Measurements from ENCODE around the gene ZNF775. TPM values are rescaled to one million over a fixed set of nuclear protein-coding genes. Genes with fewer than 3 reads are reported as not detected.

Gene ZNF775
- total and polyA plus RNA-seq, 2 donors: 6.6 to 7.6 TPM

GRCh38 chr7:150410131-150410530 is 31.0 kb downstream of the ZNF775 start:
- no peak overlapping the region for H3K4me3 ChIP-seq (ENCODE audit: low read length in 2 of 2)
- H3K9me3 ChIP-seq (ENCODE audit: control insufficient read depth in 2 of 2, insufficient read depth in 1 of 2, low read length in 1 of 2): no peaks in the 10 kb centered on the region
- DNase-seq (ENCODE audit: low read depth in 6 of 9, low spot score in 9 of 9): no peak
- 96% methylated on average over 7 of the region's 7 CpGs for WGBS
- H3K27me3 ChIP-seq (ENCODE audit: control insufficient read depth in 2 of 2, insufficient read depth in 1 of 2, low read length in 1 of 2): no peaks in the 10 kb centered on the region
- peaks cover 10 to 37% of the 10 kb centered on the region in 2 donors for H3K4me1 ChIP-seq (ENCODE audit: control insufficient read depth in 2 of 2, insufficient read depth in 2 of 2, low read length in 2 of 2)
- H3K36me3 ChIP-seq (ENCODE audit: control insufficient read depth in 2 of 2, insufficient read depth in 2 of 2, low read length in 1 of 2): peaks cover 37 to 49% of the 10 kb centered on the region in 2 donors
- peak overlapping the region in 1 of 2 donors; percentile 9 for H3K27ac ChIP-seq (ENCODE audit: low read depth in 1 of 2, low read length in 1 of 2)

- peak overlapping the region in 1 of 2 donors; percentile 9 for H3K27ac ChIP-seq (ENCODE audit: low read depth in 1 of 2, low read length in 1 of 2)
These were observed 31.7 kb downstream of the ZNF775 start for GRCh38 chr7:150410680-150411346.

GRCh38 chr7:150411606-150412005 is 32.5 kb downstream of the ZNF775 start:
- no peaks in the 10 kb centered on the region for H3K9me3 ChIP-seq (ENCODE audit: control insufficient read depth in 2 of 2, insufficient read depth in 1 of 2, low read length in 1 of 2)
- no peaks in the 10 kb centered on the region for H3K27me3 ChIP-seq (ENCODE audit: control insufficient read depth in 2 of 2, insufficient read depth in 1 of 2, low read length in 1 of 2)
- 88% methylated on average over 11 of the region's 11 CpGs for whole genome bisulfite sequencing
- no peak overlapping the region for H3K27ac ChIP-seq (ENCODE audit: low read depth in 1 of 2, low read length in 1 of 2)
- peaks cover 3 to 28% of the 10 kb centered on the region in 2 donors for H3K4me1 ChIP-seq (ENCODE audit: control insufficient read depth in 2 of 2, insufficient read depth in 2 of 2, low read length in 2 of 2)
- H3K4me3 ChIP-seq (ENCODE audit: low read length in 2 of 2): no peak overlapping the region
- H3K36me3 ChIP-seq (ENCODE audit: control insufficient read depth in 2 of 2, insufficient read depth in 2 of 2, low read length in 1 of 2): peaks cover 37 to 49% of the 10 kb centered on the region in 2 donors
- no peak for DNase-seq (ENCODE audit: low read depth in 6 of 9, low spot score in 9 of 9)

More at GRCh38 chr7:150410680-150411346, 31.7 kb downstream of the ZNF775 start:
- peaks cover 37 to 49% of the 10 kb centered on the region in 2 donors for H3K36me3 ChIP-seq (ENCODE audit: control insufficient read depth in 2 of 2, insufficient read depth in 2 of 2, low read length in 1 of 2)
- H3K27me3 ChIP-seq (ENCODE audit: control insufficient read depth in 2 of 2, insufficient read depth in 1 of 2, low read length in 1 of 2): no peaks in the 10 kb centered on the region
- no peak for DNase-seq (ENCODE audit: low read depth in 6 of 9, low spot score in 9 of 9)
- peaks cover 10 to 36% of the 10 kb centered on the region in 2 donors for H3K4me1 ChIP-seq (ENCODE audit: control insufficient read depth in 2 of 2, insufficient read depth in 2 of 2, low read length in 2 of 2)
- no peaks in the 10 kb centered on the region for H3K9me3 ChIP-seq (ENCODE audit: control insufficient read depth in 2 of 2, insufficient read depth in 1 of 2, low read length in 1 of 2)
- WGBS: 97% methylated on average over 10 of the region's 10 CpGs
- no peak overlapping the region for H3K4me3 ChIP-seq (ENCODE audit: low read length in 2 of 2)

- no peak for DNase-seq (ENCODE audit: low read depth in 6 of 9, low spot score in 9 of 9)
- Histone ChIP-seq H3K9me3 (ENCODE audit: control insufficient read depth in 2 of 2, insufficient read depth in 1 of 2, low read length in 1 of 2) (no peaks in the 10 kb centered on the region), H3K27me3 (ENCODE audit: control insufficient read depth in 2 of 2, insufficient read depth in 1 of 2, low read length in 1 of 2) (no peaks in the 10 kb centered on the region), H3K27ac (ENCODE audit: low read depth in 1 of 2, low read length in 1 of 2) (no peak overlapping the region), H3K4me1 (ENCODE audit: control insufficient read depth in 2 of 2, insufficient read depth in 2 of 2, low read length in 2 of 2) (peaks cover 2 to 24% of the 10 kb centered on the region in 2 donors), H3K36me3 (ENCODE audit: control insufficient read depth in 2 of 2, insufficient read depth in 2 of 2, low read length in 1 of 2) (peaks cover 37 to 49% of the 10 kb centered on the region in 2 donors), H3K4me3 (ENCODE audit: low read length in 2 of 2) (no peak overlapping the region)
- WGBS: 98% methylated on average over 11 of the region's 11 CpGs
These were observed 32.9 kb downstream of the ZNF775 start for GRCh38 chr7:150412016-150412415.

- WGBS: 89% methylated on average over 37 of the region's 37 CpGs
- Histone ChIP-seq H3K4me3 (ENCODE audit: low read length in 2 of 2) (no peak overlapping the region), H3K4me1 (ENCODE audit: control insufficient read depth in 2 of 2, insufficient read depth in 2 of 2, low read length in 2 of 2) (peaks cover 0 to 16% of the 10 kb centered on the region in 2 donors), H3K36me3 (ENCODE audit: control insufficient read depth in 2 of 2, insufficient read depth in 2 of 2, low read length in 1 of 2) (peaks cover 37 to 46% of the 10 kb centered on the region in 2 donors), H3K27ac (ENCODE audit: low read depth in 1 of 2, low read length in 1 of 2) (no peak overlapping the region), H3K9me3 (ENCODE audit: control insufficient read depth in 2 of 2, insufficient read depth in 1 of 2, low read length in 1 of 2) (no peaks in the 10 kb centered on the region), H3K27me3 (ENCODE audit: control insufficient read depth in 2 of 2, insufficient read depth in 1 of 2, low read length in 1 of 2) (no peaks in the 10 kb centered on the region)
- no peak for DNase-seq (ENCODE audit: low read depth in 6 of 9, low spot score in 9 of 9)
These were observed 33.7 kb downstream of the ZNF775 start for GRCh38 chr7:150412518-150413488.

GRCh38 chr7:150413640-150414081 is 34.5 kb downstream of the ZNF775 start:
- no peak overlapping the region for H3K27ac ChIP-seq (ENCODE audit: low read depth in 1 of 2, low read length in 1 of 2)
- H3K4me3 ChIP-seq (ENCODE audit: low read length in 2 of 2): no peak overlapping the region
- no peak for DNase-seq (ENCODE audit: low read depth in 6 of 9, low spot score in 9 of 9)
- no peaks in the 10 kb centered on the region for H3K27me3 ChIP-seq (ENCODE audit: control insufficient read depth in 2 of 2, insufficient read depth in 1 of 2, low read length in 1 of 2)
- no peaks in the 10 kb centered on the region for H3K9me3 ChIP-seq (ENCODE audit: control insufficient read depth in 2 of 2, insufficient read depth in 1 of 2, low read length in 1 of 2)
- H3K4me1 ChIP-seq (ENCODE audit: control insufficient read depth in 2 of 2, insufficient read depth in 2 of 2, low read length in 2 of 2): peaks cover 0 to 9% of the 10 kb centered on the region in 2 donors
- peaks cover 31 to 39% of the 10 kb centered on the region in 2 donors for H3K36me3 ChIP-seq (ENCODE audit: control insufficient read depth in 2 of 2, insufficient read depth in 2 of 2, low read length in 1 of 2)
- WGBS: 98% methylated on average over 11 of the region's 11 CpGs

GRCh38 chr7:150415161-150416153 is 36.3 kb downstream of the ZNF775 start:
- Histone ChIP-seq H3K27me3 (ENCODE audit: control insufficient read depth in 2 of 2, insufficient read depth in 1 of 2, low read length in 1 of 2) (no peaks in the 10 kb centered on the region), H3K9me3 (ENCODE audit: control insufficient read depth in 2 of 2, insufficient read depth in 1 of 2, low read length in 1 of 2) (no peaks in the 10 kb centered on the region), H3K27ac (ENCODE audit: low read depth in 1 of 2, low read length in 1 of 2) (no peak overlapping the region), H3K4me3 (ENCODE audit: low read length in 2 of 2) (no peak overlapping the region), H3K36me3 (ENCODE audit: control insufficient read depth in 2 of 2, insufficient read depth in 2 of 2, low read length in 1 of 2) (peaks cover 21 to 25% of the 10 kb centered on the region in 2 donors), H3K4me1 (ENCODE audit: control insufficient read depth in 2 of 2, insufficient read depth in 2 of 2, low read length in 2 of 2) (no peaks in the 10 kb centered on the region)
- DNase-seq (ENCODE audit: low read depth in 6 of 9, low spot score in 9 of 9): no peak
- 98% methylated on average over 19 of the region's 19 CpGs for WGBS

GRCh38 chr7:150417239-150417638 is 38.1 kb downstream of the ZNF775 start:
- no peak for DNase-seq (ENCODE audit: low read depth in 6 of 9, low spot score in 9 of 9)
- Histone ChIP-seq H3K4me3 (ENCODE audit: low read length in 2 of 2) (no peak overlapping the region), H3K36me3 (ENCODE audit: control insufficient read depth in 2 of 2, insufficient read depth in 2 of 2, low read length in 1 of 2) (peaks cover 3 to 8% of the 10 kb centered on the region in 2 donors), H3K27me3 (ENCODE audit: control insufficient read depth in 2 of 2, insufficient read depth in 1 of 2, low read length in 1 of 2) (no peaks in the 10 kb centered on the region), H3K27ac (ENCODE audit: low read depth in 1 of 2, low read length in 1 of 2) (no peak overlapping the region), H3K4me1 (ENCODE audit: control insufficient read depth in 2 of 2, insufficient read depth in 2 of 2, low read length in 2 of 2) (peaks cover 0 to 5% of the 10 kb centered on the region in 2 donors), H3K9me3 (ENCODE audit: control insufficient read depth in 2 of 2, insufficient read depth in 1 of 2, low read length in 1 of 2) (no peaks in the 10 kb centered on the region)
- WGBS: 96% methylated on average over 10 of the region's 10 CpGs

All from thymus (tissue), 11 donors.